ENCODE results near the gene VAV2. TPM values are rescaled to one million over a fixed set of nuclear protein-coding genes. Genes with fewer than 3 reads are reported as not detected.

The VAV2 gene
- total RNA-seq, 2 experiments from 2014 or later = 11.0 to 27.8 TPM

GRCh38 chr9:133893191-133893994 lies 98.7 kb downstream of the VAV2 start:
- H3K9me3 ChIP-seq (ENCODE audit: low read length) = no peaks in the 10 kb centered on the region
- H3K36me3 ChIP-seq (ENCODE audit: insufficient read depth, low read length) = no peaks in the 10 kb centered on the region
- TF ChIP-seq CTCF (conservative IDR thresholded peaks at IDR 0.05; ENCODE audit: low read length) = no peak
- no peak for TF ChIP-seq EZH2phosphoT487 (IDR thresholded peaks at IDR 0.05; ENCODE audit: borderline replicate concordance, low read depth, low read length)
- ChIA-PET POLR2A (no interaction called here), CTCF (ENCODE audit: unreplicated experiment) (no interaction called here)
- no peak overlapping the region for H3K4me2 ChIP-seq (ENCODE audit: low read length)
- H3K79me2 ChIP-seq (ENCODE audit: insufficient read depth, low read depth, low read length) = no peaks in the 10 kb centered on the region
- no peak overlapping the region for H2AFZ ChIP-seq (ENCODE audit: low read length)
- no peak for DNase-seq (ENCODE audit: low spot score)
- no peaks in the 10 kb centered on the region for H3K9me2 ChIP-seq (ENCODE audit: insufficient read depth, low read length)
- BruUV-seq (replicated peaks) = no TSS peak
- H3K27ac ChIP-seq (ENCODE audit: low read depth, low read length, poor library complexity, severe bottlenecking) = no peak overlapping the region
- H3K4me1 ChIP-seq (ENCODE audit: insufficient read depth, low read length, poor library complexity, severe bottlenecking) = no peaks in the 10 kb centered on the region
- H4K20me1 ChIP-seq (ENCODE audit: insufficient read depth, low read length) = no peaks in the 10 kb centered on the region
- no peak overlapping the region for H3K4me3 ChIP-seq (ENCODE audit: low read depth, low read length, poor library complexity, severe bottlenecking)
- intact Hi-C loops (cut with micrococcal nuclease; ENCODE audit: unreplicated experiment) = no loop called here

GRCh38 chr9:133892193-133892920 lies 99.8 kb downstream of the VAV2 start:
- CTCF ChIA-PET (ENCODE audit: unreplicated experiment) = no interaction called here
- H3K9me3 ChIP-seq (ENCODE audit: low read length) = no peaks in the 10 kb centered on the region
- H3K4me3 ChIP-seq (ENCODE audit: low read depth, low read length, poor library complexity, severe bottlenecking) = no peak overlapping the region
- no peaks in the 10 kb centered on the region for H3K9me2 ChIP-seq (ENCODE audit: insufficient read depth, low read length)
- H4K20me1 ChIP-seq (ENCODE audit: insufficient read depth, low read length) = no peaks in the 10 kb centered on the region
- POLR2A ChIA-PET = no interaction called here
- H3K4me1 ChIP-seq (ENCODE audit: insufficient read depth, low read length, poor library complexity, severe bottlenecking) = no peaks in the 10 kb centered on the region
- BruUV-seq (replicated peaks) = no TSS peak
- H3K27ac ChIP-seq (ENCODE audit: low read depth, low read length, poor library complexity, severe bottlenecking) = no peak overlapping the region
- no peak for DNase-seq (ENCODE audit: low spot score)
- H3K36me3 ChIP-seq (ENCODE audit: insufficient read depth, low read length) = no peaks in the 10 kb centered on the region
- no peak for TF ChIP-seq CTCF (conservative IDR thresholded peaks at IDR 0.05; ENCODE audit: low read length)
- no peak for TF ChIP-seq EZH2phosphoT487 (IDR thresholded peaks at IDR 0.05; ENCODE audit: borderline replicate concordance, low read depth, low read length)
- H3K79me2 ChIP-seq (ENCODE audit: insufficient read depth, low read depth, low read length) = no peaks in the 10 kb centered on the region
- H3K4me2 ChIP-seq (ENCODE audit: low read length) = no peak overlapping the region
- H2AFZ ChIP-seq (ENCODE audit: low read length) = no peak overlapping the region
- intact Hi-C loops (cut with micrococcal nuclease; ENCODE audit: unreplicated experiment) = no loop called here

- no peaks in the 10 kb centered on the region for H3K9me3 ChIP-seq (ENCODE audit: low read length)
- POLR2A ChIA-PET = no interaction called here
- no peaks in the 10 kb centered on the region for H3K79me2 ChIP-seq (ENCODE audit: insufficient read depth, low read depth, low read length)
- no peaks in the 10 kb centered on the region for H3K9me2 ChIP-seq (ENCODE audit: insufficient read depth, low read length)
- H3K4me2 ChIP-seq (ENCODE audit: low read length) = no peak overlapping the region
- no peaks in the 10 kb centered on the region for H3K36me3 ChIP-seq (ENCODE audit: insufficient read depth, low read length)
- H3K4me1 ChIP-seq (ENCODE audit: insufficient read depth, low read length, poor library complexity, severe bottlenecking) = no peaks in the 10 kb centered on the region
- no peak for DNase-seq (ENCODE audit: low spot score)
- H3K4me3 ChIP-seq (ENCODE audit: low read depth, low read length, poor library complexity, severe bottlenecking) = no peak overlapping the region
- no peak for TF ChIP-seq CTCF (conservative IDR thresholded peaks at IDR 0.05; ENCODE audit: low read length)
- no peak for TF ChIP-seq EZH2phosphoT487 (IDR thresholded peaks at IDR 0.05; ENCODE audit: borderline replicate concordance, low read depth, low read length)
- H2AFZ ChIP-seq (ENCODE audit: low read length) = no peak overlapping the region
- CTCF ChIA-PET (ENCODE audit: unreplicated experiment) = no interaction called here
- BruUV-seq (replicated peaks) = no TSS peak
- intact Hi-C loops (cut with micrococcal nuclease; ENCODE audit: unreplicated experiment) = no loop called here
- no peaks in the 10 kb centered on the region for H4K20me1 ChIP-seq (ENCODE audit: insufficient read depth, low read length)
- H3K27ac ChIP-seq (ENCODE audit: low read depth, low read length, poor library complexity, severe bottlenecking) = no peak overlapping the region
These were observed 100.4 kb downstream of the VAV2 start for GRCh38 chr9:133891741-133892140.
